ACHN (cell line): ENCODE data around the gene DDX39A.
"Not testable (repeated sequence)": the region's sequence is repeated elsewhere in the genome, so short reads cannot be mapped to it uniquely, and the experiment has no call there.

Experiments
- DNase-seq: peaks from one replicate; pipeline ENCODE4 v3.0.0-alpha.2; 2015
- in situ Hi-C: cut with HindIII; loops from 2 replicates; pipeline ENCODE4 v1.10.0; 2017; ENCODE audit warnings: low sequenced_read_pairs, low pct_ligation_motif_present, low pct_unique_long_range_greater_than_20kb

The DDX39A gene

DNA sequence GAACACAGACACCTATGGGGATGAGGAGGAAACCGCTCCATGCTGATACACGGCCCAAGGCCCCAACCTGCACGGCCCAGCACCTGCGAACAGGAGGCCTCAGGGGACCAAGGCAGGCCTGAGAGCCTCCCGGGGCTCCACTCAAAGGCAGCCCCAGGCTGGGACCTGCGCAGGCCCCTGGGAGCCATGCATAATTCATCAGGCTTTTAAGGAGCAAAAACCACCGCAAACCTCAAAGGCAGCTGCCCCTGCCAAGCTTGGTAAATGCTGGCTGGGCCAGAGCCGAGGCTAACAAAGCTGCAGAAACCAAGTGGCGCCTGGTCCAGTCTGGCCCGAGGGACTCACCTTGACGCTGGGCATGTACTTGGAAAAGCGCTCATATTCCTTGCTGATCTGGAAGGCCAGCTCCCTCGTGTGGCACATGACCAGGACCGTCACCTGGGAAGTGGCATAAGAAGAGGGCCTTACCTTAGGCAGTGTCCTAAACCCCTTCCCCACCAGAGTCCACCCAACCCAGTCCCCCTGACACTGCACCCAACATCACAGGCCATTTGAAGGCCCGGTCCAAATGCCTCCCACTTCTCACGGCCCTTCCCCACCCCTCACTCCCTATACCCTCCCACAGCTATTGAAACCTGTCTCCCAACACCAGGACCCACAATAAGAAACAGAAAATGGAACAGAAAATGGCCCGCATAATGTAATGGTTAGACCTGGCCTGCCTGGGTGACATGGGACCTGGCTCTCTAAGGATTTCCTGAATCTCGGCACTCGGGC lies 7.8 kb downstream of the DDX39A start:
- no peak for DNase-seq
- in situ Hi-C loops: no loop called here

- in situ Hi-C loops: no loop called here
- DNase-seq: no peak
These were observed 8.8 kb downstream of the DDX39A start for GRCh38 chr19:14410091-14411051.

GRCh38 chr19:14409146-14410023 lies 9.8 kb downstream of the DDX39A start:
- DNase-seq: no peak
- in situ Hi-C loops: no loop called here

GRCh38 chr19:14408491-14409145 lies 10.5 kb downstream of the DDX39A start:
- in situ Hi-C loops: no loop called here
- DNase-seq: no peak

GRCh38 chr19:14407605-14408484 lies 11.3 kb downstream of the DDX39A start:
- no peak for DNase-seq
- in situ Hi-C loops: no loop called here

DNA sequence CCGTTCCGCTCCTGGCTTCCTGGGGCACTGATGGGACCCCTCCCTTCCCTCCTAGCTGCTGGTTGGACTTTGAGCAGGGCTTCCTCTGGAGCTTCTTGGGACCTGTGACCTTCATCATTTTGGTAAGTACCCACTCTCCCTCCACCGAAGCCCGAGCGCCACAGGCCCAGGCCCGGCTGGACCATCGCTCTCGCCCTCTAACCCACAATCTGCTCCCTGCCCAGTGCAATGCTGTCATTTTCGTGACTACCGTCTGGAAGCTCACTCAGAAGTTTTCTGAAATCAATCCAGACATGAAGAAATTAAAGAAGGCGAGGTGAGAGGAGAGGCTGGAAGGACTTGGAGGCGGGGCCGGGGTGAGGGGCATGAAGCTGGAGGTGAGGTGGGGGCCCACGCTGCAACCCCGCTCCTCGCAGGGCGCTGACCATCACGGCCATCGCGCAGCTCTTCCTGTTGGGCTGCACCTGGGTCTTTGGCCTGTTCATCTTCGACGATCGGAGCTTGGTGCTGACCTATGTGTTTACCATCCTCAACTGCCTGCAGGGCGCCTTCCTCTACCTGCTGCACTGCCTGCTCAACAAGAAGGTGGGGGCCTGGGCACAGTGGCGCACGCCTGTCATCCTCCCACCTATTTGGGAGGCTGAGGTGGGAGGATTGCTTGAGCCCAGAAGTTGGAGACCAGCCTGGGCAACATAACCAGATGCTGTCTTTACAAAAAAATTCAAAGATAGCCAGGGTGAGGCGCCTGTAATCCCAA lies 12.3 kb downstream of the DDX39A start:
- in situ Hi-C loops: no loop called here
- DNase-seq: no peak

GRCh38 chr19:14405758-14406644 lies 13.1 kb downstream of the DDX39A start:
- DNase-seq: peak; percentile 71
- in situ Hi-C loops: no loop called here

DNA sequence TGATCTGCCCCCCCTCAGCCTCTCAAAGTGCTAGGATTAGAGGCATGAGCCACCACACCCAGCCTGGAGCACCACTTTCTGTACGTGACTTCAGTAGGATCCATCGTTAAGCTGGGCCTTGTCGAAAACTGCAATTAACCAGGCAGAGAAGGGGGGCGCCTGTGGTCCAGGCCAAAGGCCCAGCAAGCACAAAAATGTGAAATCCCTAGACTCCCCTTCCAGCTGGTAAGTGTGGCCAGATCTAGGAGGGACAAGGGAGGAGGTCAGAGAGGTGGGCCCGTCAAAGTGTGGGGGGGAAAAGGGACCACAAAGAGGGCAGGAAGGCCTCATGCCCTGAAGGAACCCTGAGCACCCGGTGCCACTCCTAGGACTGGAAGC lies 13.8 kb downstream of the DDX39A start:
- in situ Hi-C loops: no loop called here
- no peak for DNase-seq

DNA sequence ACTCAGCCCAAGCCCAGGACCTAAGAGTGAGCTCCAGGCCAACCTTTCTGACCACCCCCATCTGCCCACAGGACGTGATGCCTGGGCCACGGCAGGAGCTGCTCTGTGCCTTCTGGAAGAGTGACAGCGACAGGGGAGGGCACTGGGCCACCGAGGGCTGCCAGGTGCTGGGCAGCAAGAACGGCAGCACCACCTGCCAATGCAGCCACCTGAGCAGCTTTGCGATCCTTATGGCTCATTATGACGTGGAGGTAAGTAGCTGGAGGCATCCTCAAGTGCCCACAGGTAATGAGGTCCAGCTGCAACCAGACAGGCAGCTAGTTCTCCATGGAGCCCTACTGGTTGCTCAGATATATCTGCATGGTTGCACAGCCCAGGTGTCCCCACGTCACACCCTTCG lies 14.8 kb downstream of the DDX39A start:
- in situ Hi-C loops: no loop called here
- no peak for DNase-seq

DNA sequence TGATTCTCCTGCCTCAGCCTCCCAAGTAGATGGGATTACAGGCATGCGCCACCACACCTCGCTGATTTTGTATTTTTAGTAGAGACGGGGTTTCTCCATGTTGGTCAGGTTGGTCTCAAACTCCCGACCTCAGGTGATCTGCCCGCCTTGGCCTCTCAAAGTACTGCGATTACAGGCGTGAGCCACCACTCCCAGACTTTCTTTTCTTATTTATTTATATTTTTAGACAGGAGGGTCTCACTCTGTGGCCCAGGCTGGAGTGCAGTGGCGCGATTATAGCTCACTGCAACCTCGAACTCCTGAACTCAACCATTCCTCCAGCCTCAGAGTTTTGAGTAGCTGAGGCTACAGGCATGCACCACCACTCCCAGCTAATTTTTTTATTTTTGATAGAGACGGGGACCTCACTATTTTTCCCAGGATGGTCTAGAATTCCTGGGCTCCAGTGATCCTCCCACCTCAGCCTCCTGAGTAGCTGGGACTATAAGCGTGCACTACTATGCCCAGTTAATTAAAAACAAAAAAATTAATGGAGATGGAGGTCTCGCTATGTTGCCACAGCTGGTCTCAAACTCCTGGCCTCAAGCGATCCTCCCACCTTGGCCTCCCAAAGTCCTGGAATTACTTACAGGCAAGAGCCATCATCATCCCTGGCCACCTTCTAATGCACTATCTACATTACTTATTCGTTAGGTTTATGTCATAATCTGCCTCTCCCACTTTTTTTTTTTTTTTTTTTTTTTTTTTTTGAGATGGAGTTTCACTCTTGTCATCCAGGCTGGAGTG lies 15.8 kb downstream of the DDX39A start:
- in situ Hi-C loops, DNase-seq: not testable (repeated sequence)

GRCh38 chr19:14402332-14403144 lies 16.6 kb downstream of the DDX39A start:
- in situ Hi-C loops: no loop called here
- DNase-seq: peak; percentile 75

DNA sequence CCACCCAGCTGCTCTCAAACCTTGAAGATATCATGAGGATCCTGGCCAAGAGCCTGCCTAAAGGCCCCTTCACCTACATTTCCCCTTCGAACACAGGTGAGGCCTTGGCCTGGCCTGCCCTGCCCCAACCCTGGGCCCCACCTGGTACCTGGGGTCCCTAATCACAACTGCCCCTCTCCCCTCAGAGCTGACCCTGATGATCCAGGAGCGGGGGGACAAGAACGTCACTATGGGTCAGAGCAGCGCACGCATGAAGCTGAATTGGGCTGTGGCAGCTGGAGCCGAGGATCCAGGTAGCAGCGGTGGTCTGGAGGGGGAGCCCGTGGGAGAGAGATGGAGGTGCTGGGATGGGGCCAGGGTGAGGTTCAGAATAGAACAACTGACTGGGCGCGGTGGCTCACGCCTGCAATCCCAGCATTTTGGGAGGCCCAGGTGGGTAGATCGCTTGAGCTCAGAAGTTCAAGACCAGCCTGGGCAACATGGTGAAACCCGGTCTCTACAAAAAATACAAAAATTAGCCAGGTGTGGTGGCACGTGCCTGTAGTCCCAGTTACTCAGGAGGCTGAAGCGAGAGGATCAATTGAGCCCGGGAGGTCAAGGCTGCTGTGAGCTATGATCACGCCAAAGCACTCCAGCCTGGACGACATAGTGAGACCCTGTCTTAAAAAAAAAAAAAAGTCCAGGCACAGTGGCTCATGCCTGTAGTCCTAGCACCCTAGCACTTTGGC lies 17.5 kb downstream of the DDX39A start:
- in situ Hi-C loops: no loop called here
- no peak for DNase-seq

- in situ Hi-C loops: no loop called here
- DNase-seq: peak; percentile 70
These were observed 18.1 kb downstream of the DDX39A start for GRCh38 chr19:14400951-14401431.

GRCh38 chr19:14397168-14397567 lies 22.0 kb downstream of the DDX39A start:
- in situ Hi-C loops, DNase-seq: not testable (repeated sequence)
